ENCODE results near the gene SVOPL.
"Not testable (repeated sequence)": the region's sequence is repeated elsewhere in the genome, so short reads cannot be mapped to it uniquely, and the experiment has no call there.

The SVOPL gene

DNA sequence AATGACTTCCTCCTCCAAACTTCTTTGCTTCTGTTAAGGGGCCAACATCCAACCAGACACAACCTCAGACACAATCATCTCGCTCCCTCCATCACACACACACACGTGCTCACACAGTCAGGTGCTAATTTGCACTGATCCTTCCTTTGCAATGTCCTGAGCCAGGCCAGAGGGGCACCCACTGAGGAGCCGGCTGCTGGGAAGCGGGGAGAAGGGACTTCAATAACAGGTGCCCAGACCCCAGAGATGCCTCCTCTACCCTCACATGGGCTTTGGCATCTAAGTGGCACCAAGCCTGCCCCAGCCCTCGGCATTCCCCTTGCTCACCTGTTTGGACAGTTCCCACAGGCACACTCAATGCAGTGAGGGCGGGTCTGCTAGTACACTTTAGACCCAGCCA lies 34.2 kb upstream of the SVOPL start:
- H3K27me3 ChIP-seq = no peaks in the 10 kb centered on the region
- H3K36me3 ChIP-seq = no peaks in the 10 kb centered on the region
- H3K4me3 ChIP-seq (ENCODE audit: low read depth in 1 of 2, low read length in 1 of 2) = no peak overlapping the region
- H3K27ac ChIP-seq = no peak overlapping the region
- no peaks in the 10 kb centered on the region for H3K9me3 ChIP-seq
- H3K4me1 ChIP-seq (ENCODE audit: control insufficient read depth in 1 of 2, insufficient read depth in 1 of 2, low read depth in 1 of 2, low read length in 1 of 2) = no peaks in the 10 kb centered on the region
- TF ChIP-seq, protein P1, sequence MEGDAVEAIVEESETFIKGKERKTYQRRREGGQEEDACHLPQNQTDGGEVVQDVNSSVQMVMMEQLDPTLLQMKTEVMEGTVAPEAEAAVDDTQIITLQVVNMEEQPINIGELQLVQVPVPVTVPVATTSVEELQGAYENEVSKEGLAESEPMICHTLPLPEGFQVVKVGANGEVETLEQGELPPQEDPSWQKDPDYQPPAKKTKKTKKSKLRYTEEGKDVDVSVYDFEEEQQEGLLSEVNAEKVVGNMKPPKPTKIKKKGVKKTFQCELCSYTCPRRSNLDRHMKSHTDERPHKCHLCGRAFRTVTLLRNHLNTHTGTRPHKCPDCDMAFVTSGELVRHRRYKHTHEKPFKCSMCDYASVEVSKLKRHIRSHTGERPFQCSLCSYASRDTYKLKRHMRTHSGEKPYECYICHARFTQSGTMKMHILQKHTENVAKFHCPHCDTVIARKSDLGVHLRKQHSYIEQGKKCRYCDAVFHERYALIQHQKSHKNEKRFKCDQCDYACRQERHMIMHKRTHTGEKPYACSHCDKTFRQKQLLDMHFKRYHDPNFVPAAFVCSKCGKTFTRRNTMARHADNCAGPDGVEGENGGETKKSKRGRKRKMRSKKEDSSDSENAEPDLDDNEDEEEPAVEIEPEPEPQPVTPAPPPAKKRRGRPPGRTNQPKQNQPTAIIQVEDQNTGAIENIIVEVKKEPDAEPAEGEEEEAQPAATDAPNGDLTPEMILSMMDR (IDR thresholded peaks at IDR 0.05) = no peak

DNA sequence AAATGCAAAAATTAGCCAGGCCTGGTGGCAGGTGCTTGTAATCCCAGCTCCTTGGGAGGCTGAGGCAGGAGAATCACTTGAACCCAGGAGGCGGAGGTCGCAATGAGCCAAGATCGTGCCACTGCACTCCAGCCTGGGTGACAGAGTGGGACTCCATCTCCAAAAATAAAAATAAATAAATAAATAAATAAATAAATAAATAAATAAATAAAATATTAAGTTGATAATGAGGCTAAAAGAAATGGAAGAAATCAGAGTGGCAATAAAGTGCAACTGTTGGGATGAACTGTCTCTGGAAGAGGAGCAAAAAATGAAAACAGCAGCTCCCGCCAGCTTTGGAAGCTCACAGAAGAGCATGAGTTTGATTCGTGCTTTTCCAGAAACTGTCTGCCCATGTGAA lies 30.6 kb upstream of the SVOPL start:
- H3K9me3 ChIP-seq; H3K4me1 ChIP-seq (ENCODE audit: control insufficient read depth in 1 of 2, insufficient read depth in 1 of 2, low read depth in 1 of 2, low read length in 1 of 2); H3K4me3 ChIP-seq (ENCODE audit: low read depth in 1 of 2, low read length in 1 of 2); H3K36me3 ChIP-seq; H3K27me3 ChIP-seq; H3K27ac ChIP-seq: not testable (repeated sequence)

DNA sequence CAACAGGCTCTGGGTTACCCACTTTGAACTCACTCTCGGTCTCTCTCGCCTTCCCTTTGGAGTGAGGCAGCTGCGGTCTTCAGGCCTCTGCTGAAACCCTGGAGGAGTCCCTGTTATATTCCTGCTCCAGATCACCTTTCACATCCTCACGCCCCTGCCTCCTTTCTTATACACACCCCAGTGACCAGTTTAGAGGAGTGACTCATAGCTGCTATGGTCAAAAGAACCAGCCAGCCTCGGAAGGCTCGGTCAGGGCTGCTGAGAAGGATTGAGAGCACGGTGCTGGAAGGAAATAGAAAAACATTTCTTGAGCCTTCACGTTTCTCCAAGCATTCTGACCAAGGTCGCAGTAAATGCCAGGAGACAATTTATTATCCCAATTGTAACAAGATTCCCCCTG lies 28.3 kb upstream of the SVOPL start:
- Histone ChIP-seq H3K9me3 (no peaks in the 10 kb centered on the region), H3K4me3 (ENCODE audit: low read depth in 1 of 2, low read length in 1 of 2) (no peak overlapping the region), H3K27ac (no peak overlapping the region), H3K27me3 (no peaks in the 10 kb centered on the region), H3K4me1 (ENCODE audit: control insufficient read depth in 1 of 2, insufficient read depth in 1 of 2, low read depth in 1 of 2, low read length in 1 of 2) (no peaks in the 10 kb centered on the region), H3K36me3 (no peaks in the 10 kb centered on the region)
- TF ChIP-seq, protein P1 (IDR thresholded peaks at IDR 0.05) = no peak

DNA sequence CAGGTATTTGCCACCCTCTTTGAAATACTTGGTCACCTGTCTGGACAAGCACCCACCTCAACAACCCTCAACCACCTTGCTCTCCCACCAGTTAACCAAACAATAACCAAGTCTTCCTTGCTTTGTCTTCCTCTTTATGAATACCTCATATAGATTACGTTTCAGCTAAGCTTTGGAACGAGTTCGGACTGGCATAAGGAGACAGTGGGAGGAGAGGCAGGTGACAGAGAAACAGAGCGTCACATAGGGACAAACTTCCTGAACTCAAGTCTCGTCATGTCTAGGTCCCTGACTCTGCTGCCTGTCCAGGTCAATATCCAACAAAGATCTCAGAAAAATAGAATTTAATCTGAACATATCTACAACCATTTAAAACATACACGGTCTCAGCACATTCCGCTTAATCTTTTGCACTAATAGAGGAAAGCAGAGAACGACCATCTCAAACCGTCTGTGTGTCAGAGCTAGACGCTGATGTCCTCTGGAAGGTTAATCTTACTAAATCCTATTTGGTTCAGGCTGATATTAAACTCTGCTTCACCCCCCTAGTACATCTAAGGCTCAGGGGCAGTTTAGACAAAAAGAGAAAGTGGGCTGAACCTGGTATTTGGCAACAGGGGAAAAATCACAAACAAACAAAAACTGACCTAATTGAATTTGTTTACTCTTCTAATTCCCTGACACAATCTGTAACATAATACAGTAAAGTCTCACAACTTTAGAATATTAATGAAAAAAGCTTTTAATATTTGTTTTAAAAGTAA lies 26.4 kb upstream of the SVOPL start:
- Histone ChIP-seq H3K36me3 (no peaks in the 10 kb centered on the region), H3K4me1 (ENCODE audit: control insufficient read depth in 1 of 2, insufficient read depth in 1 of 2, low read depth in 1 of 2, low read length in 1 of 2) (no peaks in the 10 kb centered on the region), H3K27ac (no peak overlapping the region), H3K27me3 (no peaks in the 10 kb centered on the region), H3K4me3 (ENCODE audit: low read depth in 1 of 2, low read length in 1 of 2) (no peak overlapping the region), H3K9me3 (no peaks in the 10 kb centered on the region)
- TF ChIP-seq, protein P1 (IDR thresholded peaks at IDR 0.05) = no peak

DNA sequence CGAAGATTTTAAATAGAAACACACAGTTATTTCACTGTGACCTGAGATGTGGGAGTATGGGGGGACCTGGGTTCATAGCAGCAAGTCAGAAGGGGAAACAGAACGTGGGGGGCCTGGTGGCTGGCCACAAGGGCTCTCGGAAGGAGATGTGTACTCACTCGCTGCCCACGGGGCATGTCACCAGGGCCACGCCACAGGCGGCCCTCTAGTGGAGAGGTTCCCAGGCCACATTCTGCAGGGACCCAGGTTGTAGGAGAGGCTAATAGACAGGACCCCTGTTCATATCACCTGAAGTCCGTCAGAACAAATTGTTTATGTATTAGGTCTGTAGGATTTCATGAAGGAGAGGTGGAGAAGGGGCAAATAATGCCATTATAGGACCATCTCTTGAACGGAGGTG lies 25.1 kb upstream of the SVOPL start:
- Histone ChIP-seq H3K36me3 (no peaks in the 10 kb centered on the region), H3K4me1 (ENCODE audit: control insufficient read depth in 1 of 2, insufficient read depth in 1 of 2, low read depth in 1 of 2, low read length in 1 of 2) (no peaks in the 10 kb centered on the region), H3K27me3 (no peaks in the 10 kb centered on the region), H3K4me3 (ENCODE audit: low read depth in 1 of 2, low read length in 1 of 2) (no peak overlapping the region), H3K9me3 (no peaks in the 10 kb centered on the region), H3K27ac (no peak overlapping the region)
- TF ChIP-seq, protein P1 (IDR thresholded peaks at IDR 0.05) = no peak

DNA sequence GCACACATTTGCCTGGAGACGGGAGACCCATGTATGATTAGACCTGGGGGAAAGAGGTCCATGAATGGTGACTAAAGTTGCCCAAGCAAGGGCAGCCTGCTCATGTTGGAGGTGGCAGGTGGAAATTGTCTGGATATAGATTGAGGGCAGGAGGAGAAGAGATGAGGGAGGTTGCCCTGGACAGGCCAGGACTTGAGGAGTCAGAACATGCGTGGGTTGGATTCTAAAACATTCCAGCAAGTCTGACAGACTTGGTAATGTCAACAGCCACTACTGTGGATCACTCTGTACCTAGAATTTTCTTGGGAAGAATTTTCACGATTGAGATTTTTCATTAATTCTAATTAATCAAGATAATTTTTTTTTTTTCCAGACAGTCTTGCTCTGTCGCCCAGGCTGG lies 19.1 kb upstream of the SVOPL start:
- H3K27me3 ChIP-seq = peaks cover 12% of the 10 kb centered on the region

More for the DNA sequence above, 19.1 kb upstream of the SVOPL start:
- Histone ChIP-seq H3K4me3 (ENCODE audit: low read depth in 1 of 2, low read length in 1 of 2) (no peak overlapping the region), H3K9me3 (no peaks in the 10 kb centered on the region), H3K4me1 (ENCODE audit: control insufficient read depth in 1 of 2, insufficient read depth in 1 of 2, low read depth in 1 of 2, low read length in 1 of 2) (no peaks in the 10 kb centered on the region), H3K36me3 (no peaks in the 10 kb centered on the region), H3K27ac (no peak overlapping the region)
- TF ChIP-seq, protein P1 (IDR thresholded peaks at IDR 0.05) = no peak

Data from neutrophil (primary cell).